Measurements from ENCODE around the gene DNAJC16. TPM values are rescaled to one million over a fixed set of nuclear protein-coding genes. Genes with fewer than 3 reads are reported as not detected.

Gene DNAJC16
- total and polyA plus RNA-seq, 2 of the 13 experiments (the other 11 are each of a cell fraction or from before 2014, with no cell fraction given) = 11.4 to 15.4 TPM

DNA sequence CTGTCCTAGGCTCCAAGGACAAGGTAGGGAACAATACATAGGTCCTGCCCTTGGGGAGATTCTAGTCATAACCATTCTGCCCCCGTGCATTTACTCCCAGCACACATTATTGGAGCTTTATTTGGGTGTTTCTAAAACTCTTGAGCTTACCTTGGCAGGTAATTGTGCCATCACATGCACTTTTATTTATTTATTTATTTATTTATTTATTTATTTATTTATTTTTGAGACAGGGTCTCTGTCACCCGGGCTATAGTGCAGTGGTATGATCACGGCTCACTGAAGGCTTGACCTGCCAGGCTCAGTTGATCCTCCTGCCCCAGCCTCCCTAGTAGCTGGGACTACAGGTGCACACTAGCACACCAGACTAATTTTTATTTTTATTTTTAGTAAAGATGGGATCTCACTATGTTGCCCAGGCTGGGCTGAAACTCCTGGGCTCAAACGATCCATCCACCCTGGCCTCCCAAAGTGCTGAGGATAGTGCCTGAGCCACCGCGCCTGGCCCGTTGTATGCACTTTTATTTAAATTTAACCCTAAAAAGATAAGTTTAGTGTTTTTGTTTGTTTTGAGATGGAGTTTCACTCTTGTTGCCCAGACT is 49.0 kb downstream of the DNAJC16 start:
- H3K4me3 ChIP-seq (replicated peaks in 1 of 3; ENCODE audit: insufficient read depth in 1 of 3, low read depth in 2 of 3, low read length in 3 of 3) = no peak overlapping the region
- in situ Hi-C loops (cut with HindIII; ENCODE audit: extremely low pct_ligation_motif_present, low pct_unique_long_range_greater_than_20kb) = no loop called here
- H3K27ac ChIP-seq (ENCODE audit: extremely low read length, insufficient read depth, low read length) = no peak overlapping the region
- intact Hi-C loops (cut with micrococcal nuclease; ENCODE audit: unreplicated experiment) = no loop called here
- WGBS (ENCODE audit: low lambda C conversion rate) = 97% methylated on average over 7 of the region's 7 CpGs
- no peak overlapping the region for H3K9ac ChIP-seq (ENCODE audit: insufficient read depth, low read depth, low read length)
- peaks cover 5% of the 10 kb centered on the region for H3K79me2 ChIP-seq (ENCODE audit: insufficient read depth, low read length)
- ChIA-PET POLR2A (no interaction called here), CTCF (ENCODE audit: low intra/inter-chr PET ratio, low total read pairs) (no interaction called here)
- DNase-seq (ENCODE audit: low spot score) = no peak
- TF ChIP-seq CEBPG (CRISPR knock-in tag; IDR thresholded peaks at IDR 0.05) (no peak), ZNF121 (CRISPR knock-in tag; IDR thresholded peaks at IDR 0.05) (peak; percentile 55; the same call in 1 of the 2 replicates), LCORL (IDR thresholded peaks at IDR 0.05) (no peak), LCORL (CRISPR knock-in tag; IDR thresholded peaks at IDR 0.05) (no peak), ZNF552 (CRISPR knock-in tag; IDR thresholded peaks at IDR 0.05; ENCODE audit: borderline replicate concordance) (no peak), ZSCAN9 (CRISPR knock-in tag; IDR thresholded peaks at IDR 0.05; ENCODE audit: borderline replicate concordance) (no peak), ZNF138 (CRISPR knock-in tag; IDR thresholded peaks at IDR 0.05; ENCODE audit: low read depth) (no peak), ZNF24 (IDR thresholded peaks at IDR 0.05) (no peak), POLR2G (IDR thresholded peaks at IDR 0.05; ENCODE audit: low read depth, low read length) (0 out of 2 replicates have a peak, but pooled peaks have one; percentile 7)
- TF ChIP-seq, protein P1, sequence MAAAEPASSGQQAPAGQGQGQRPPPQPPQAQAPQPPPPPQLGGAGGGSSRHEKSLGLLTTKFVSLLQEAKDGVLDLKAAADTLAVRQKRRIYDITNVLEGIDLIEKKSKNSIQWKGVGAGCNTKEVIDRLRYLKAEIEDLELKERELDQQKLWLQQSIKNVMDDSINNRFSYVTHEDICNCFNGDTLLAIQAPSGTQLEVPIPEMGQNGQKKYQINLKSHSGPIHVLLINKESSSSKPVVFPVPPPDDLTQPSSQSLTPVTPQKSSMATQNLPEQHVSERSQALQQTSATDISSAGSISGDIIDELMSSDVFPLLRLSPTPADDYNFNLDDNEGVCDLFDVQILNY (CRISPR knock-in tag; conservative IDR thresholded peaks at IDR 0.05) = no peak
- TF ChIP-seq, protein P2, sequence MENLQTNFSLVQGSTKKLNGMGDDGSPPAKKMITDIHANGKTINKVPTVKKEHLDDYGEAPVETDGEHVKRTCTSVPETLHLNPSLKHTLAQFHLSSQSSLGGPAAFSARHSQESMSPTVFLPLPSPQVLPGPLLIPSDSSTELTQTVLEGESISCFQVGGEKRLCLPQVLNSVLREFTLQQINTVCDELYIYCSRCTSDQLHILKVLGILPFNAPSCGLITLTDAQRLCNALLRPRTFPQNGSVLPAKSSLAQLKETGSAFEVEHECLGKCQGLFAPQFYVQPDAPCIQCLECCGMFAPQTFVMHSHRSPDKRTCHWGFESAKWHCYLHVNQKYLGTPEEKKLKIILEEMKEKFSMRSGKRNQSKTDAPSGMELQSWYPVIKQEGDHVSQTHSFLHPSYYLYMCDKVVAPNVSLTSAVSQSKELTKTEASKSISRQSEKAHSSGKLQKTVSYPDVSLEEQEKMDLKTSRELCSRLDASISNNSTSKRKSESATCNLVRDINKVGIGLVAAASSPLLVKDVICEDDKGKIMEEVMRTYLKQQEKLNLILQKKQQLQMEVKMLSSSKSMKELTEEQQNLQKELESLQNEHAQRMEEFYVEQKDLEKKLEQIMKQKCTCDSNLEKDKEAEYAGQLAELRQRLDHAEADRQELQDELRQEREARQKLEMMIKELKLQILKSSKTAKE (CRISPR knock-in tag; IDR thresholded peaks at IDR 0.05; ENCODE audit: borderline replicate concordance) = no peak
- FAIRE-seq = no peak
- peaks cover 17% of the 10 kb centered on the region for H3K4me1 ChIP-seq (ENCODE audit: insufficient read depth, low read length)
- ATAC-seq = no peak
- no peaks in the 10 kb centered on the region for H3K27me3 ChIP-seq (ENCODE audit: control insufficient read depth in 1 of 2, insufficient read depth in 2 of 2, low read length in 2 of 2)
- H4K20me1 ChIP-seq (ENCODE audit: insufficient read depth, low read length) = no peaks in the 10 kb centered on the region
- H2AFZ ChIP-seq (ENCODE audit: low read length) = no peak overlapping the region
- peaks cover 29 to 64% of the 10 kb centered on the region in 2 experiments for H3K36me3 ChIP-seq (replicated peaks in 1 of 2; ENCODE audit: control insufficient read depth in 1 of 2, insufficient read depth in 2 of 2, low read length in 2 of 2)
- H3K4me2 ChIP-seq (ENCODE audit: low read depth, low read length) = no peak overlapping the region
- no TSS peak for BruUV-seq (replicated peaks)
- H3K9me3 ChIP-seq (ENCODE audit: low read length) = no peaks in the 10 kb centered on the region

Data from HepG2 (cell line).